Measurements from ENCODE around the gene TRIM41. TPM values are rescaled to one million over a fixed set of nuclear protein-coding genes. Genes with fewer than 3 reads are reported as not detected.

TRIM41 gene
- total and polyA plus RNA-seq, 9 of the 15 experiments (the other 6 are each of a cell fraction or from before 2014, with no cell fraction given) = 1.8 to 47.6 (median 20.9) TPM

GRCh38 chr5:181260720-181261319 lies 37.7 kb downstream of the TRIM41 start, which contains the start of gene TRIM52 (continued):
- TF ChIP-seq, protein P1, sequence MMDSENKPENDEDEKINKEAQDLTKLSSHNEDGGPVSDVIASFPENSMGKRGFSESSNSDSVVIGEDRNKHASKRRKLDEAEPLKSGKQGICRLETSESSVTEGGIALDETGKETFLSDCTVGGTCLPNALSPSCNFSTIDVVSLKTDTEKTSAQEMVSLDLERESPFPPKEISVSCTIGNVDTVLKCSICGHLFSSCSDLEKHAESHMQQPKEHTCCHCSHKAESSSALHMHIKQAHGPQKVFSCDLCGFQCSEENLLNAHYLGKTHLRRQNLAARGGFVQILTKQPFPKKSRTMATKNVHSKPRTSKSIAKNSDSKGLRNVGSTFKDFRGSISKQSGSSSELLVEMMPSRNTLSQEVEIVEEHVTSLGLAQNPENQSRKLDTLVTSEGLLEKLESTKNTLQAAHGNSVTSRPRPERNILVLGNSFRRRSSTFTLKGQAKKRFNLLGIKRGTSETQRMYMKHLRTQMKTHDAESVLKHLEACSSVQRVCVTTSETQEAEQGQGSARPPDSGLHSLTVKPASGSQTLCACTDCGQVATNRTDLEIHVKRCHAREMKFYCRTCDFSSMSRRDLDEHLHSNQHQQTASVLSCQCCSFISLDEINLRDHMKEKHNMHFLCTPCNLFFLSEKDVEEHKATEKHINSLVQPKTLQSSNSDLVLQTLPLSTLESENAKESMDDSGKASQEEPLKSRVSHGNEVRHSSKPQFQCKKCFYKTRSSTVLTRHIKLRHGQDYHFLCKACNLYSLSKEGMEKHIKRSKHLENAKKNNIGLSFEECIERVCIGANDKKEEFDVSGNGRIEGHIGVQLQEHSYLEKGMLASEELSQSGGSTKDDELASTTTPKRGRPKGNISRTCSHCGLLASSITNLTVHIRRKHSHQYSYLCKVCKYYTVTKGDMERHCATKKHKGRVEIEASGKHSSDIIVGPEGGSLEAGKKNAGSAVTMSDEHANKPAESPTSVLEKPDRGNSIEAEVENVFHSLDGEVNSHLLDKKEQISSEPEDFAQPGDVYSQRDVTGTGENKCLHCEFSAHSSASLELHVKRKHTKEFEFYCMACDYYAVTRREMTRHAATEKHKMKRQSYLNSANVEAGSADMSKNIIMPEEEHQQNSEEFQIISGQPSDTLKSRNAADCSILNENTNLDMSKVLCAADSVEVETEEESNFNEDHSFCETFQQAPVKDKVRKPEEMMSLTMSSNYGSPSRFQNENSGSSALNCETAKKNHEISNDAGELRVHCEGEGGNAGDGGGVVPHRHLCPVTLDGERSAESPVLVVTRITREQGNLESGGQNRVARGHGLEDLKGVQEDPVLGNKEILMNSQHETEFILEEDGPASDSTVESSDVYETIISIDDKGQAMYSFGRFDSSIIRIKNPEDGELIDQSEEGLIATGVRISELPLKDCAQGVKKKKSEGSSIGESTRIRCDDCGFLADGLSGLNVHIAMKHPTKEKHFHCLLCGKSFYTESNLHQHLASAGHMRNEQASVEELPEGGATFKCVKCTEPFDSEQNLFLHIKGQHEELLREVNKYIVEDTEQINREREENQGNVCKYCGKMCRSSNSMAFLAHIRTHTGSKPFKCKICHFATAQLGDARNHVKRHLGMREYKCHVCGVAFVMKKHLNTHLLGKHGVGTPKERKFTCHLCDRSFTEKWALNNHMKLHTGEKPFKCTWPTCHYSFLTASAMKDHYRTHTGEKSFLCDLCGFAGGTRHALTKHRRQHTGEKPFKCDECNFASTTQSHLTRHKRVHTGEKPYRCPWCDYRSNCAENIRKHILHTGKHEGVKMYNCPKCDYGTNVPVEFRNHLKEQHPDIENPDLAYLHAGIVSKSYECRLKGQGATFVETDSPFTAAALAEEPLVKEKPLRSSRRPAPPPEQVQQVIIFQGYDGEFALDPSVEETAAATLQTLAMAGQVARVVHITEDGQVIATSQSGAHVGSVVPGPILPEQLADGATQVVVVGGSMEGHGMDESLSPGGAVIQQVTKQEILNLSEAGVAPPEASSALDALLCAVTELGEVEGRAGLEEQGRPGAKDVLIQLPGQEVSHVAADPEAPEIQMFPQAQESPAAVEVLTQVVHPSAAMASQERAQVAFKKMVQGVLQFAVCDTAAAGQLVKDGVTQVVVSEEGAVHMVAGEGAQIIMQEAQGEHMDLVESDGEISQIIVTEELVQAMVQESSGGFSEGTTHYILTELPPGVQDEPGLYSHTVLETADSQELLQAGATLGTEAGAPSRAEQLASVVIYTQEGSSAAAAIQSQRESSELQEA (IDR thresholded peaks at IDR 0.05; ENCODE audit: low read depth) = no peak
- TF ChIP-seq HINFP (tag; conservative IDR thresholded peaks at IDR 0.05; ENCODE audit: low read depth) = peak; percentile 92
- no peak for TF ChIP-seq ZNF717 (CRISPR knock-in tag; IDR thresholded peaks at IDR 0.05)
- TF ChIP-seq, protein P2, sequence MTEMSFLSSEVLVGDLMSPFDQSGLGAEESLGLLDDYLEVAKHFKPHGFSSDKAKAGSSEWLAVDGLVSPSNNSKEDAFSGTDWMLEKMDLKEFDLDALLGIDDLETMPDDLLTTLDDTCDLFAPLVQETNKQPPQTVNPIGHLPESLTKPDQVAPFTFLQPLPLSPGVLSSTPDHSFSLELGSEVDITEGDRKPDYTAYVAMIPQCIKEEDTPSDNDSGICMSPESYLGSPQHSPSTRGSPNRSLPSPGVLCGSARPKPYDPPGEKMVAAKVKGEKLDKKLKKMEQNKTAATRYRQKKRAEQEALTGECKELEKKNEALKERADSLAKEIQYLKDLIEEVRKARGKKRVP (CRISPR knock-in tag; IDR thresholded peaks at IDR 0.05) = no peak
- TF ChIP-seq, protein P3, sequence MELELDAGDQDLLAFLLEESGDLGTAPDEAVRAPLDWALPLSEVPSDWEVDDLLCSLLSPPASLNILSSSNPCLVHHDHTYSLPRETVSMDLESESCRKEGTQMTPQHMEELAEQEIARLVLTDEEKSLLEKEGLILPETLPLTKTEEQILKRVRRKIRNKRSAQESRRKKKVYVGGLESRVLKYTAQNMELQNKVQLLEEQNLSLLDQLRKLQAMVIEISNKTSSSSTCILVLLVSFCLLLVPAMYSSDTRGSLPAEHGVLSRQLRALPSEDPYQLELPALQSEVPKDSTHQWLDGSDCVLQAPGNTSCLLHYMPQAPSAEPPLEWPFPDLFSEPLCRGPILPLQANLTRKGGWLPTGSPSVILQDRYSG (tag; conservative IDR thresholded peaks at IDR 0.05; ENCODE audit: low read depth) = no peak
- TF ChIP-seq DNMT1 (IDR thresholded peaks at IDR 0.05) = no peak
- no peak for TF ChIP-seq ZNF133 (CRISPR knock-in tag; IDR thresholded peaks at IDR 0.05)
- no peak for TF ChIP-seq WHSC1 (IDR thresholded peaks at IDR 0.05; ENCODE audit: low read length)
- no peak for TF ChIP-seq BCOR (IDR thresholded peaks at IDR 0.05)
- TF ChIP-seq MED1 (CRISPR knock-in tag; IDR thresholded peaks at IDR 0.05; ENCODE audit: borderline replicate concordance) = no peak
- TF ChIP-seq PHF8 (IDR thresholded peaks at IDR 0.05; ENCODE audit: borderline replicate concordance, low read length) = peak; percentile 55; the same call in 1 of the 2 replicates
- no peak for TF ChIP-seq XRCC3 (IDR thresholded peaks at IDR 0.05)
- no peak for TF ChIP-seq ZFPM2 (CRISPR knock-in tag; IDR thresholded peaks at IDR 0.05)
- TF ChIP-seq ZNF655 (CRISPR knock-in tag; IDR thresholded peaks at IDR 0.05) = no peak
- TF ChIP-seq FOXM1 (IDR thresholded peaks at IDR 0.05; ENCODE audit: low read depth) = no peak
- peak; percentile 83; the same call in 1 of the 2 replicates for TF ChIP-seq FOXM1 (CRISPR knock-in tag; IDR thresholded peaks at IDR 0.05; ENCODE audit: low read depth)

All from K562 (cell line).